GM12878 (cell line): ENCODE measurements around the gene PID1. TPM values are rescaled to one million over a fixed set of nuclear protein-coding genes. Genes with fewer than 3 reads are reported as not detected.

Experiments used
- ATAC-seq: fragments of 200-7000 bp; cut with Tn5 transposase; 3 replicates; pipeline ENCODE4 v1.9.1; 2020; ENCODE audit warnings: mild to moderate bottlenecking, moderate library complexity
- BruUV-seq: library from RNA; stranded (reverse); fragments of 400-500 nt; replicated peaks from 2 replicates; lab custom pipeline; 2021; lab: Mats Ljungman, UMichigan
- CTCF ChIA-PET: fragments of 300-600 bp; sonication (Branson Sonifier 250); formaldehyde crosslinking; extraction: SDS; loops from one replicate; lab custom pipeline; 2021; ENCODE audit warnings: inconsistent platforms; lab: Yijun Ruan, JAX
- POLR2A ChIA-PET: fragments of 350-600 bp; formaldehyde crosslinking; extraction: SDS; loops from one replicate; lab custom pipeline; 2021; ENCODE audit warnings: inconsistent platforms; lab: Charles Lee
- RAD21 ChIA-PET: fragments of 300-600 bp; sonication (Branson Sonifier 250); formaldehyde crosslinking; loops from one replicate; lab custom pipeline; 2023; ENCODE audit warnings: antibody characterized with exemption; ENCODE audit not compliant: unreplicated experiment; lab: Charles Lee
- SMC1A ChIA-PET: fragments of 300-600 bp; sonication (Branson Sonifier 250); formaldehyde crosslinking; loops from one replicate; lab custom pipeline; 2023; ENCODE audit not compliant: unreplicated experiment, uncharacterized antibody; lab: Charles Lee
- DNase-seq: peaks from one replicate; pipeline ENCODE4 v3.0.0-alpha.2; 2011; ENCODE audit warnings: low read depth, low spot score
- FAIRE-seq: peaks from 3 replicates; lab custom pipeline; 2011; peaks lifted over from hg19 to GRCh38; lab: Jason Lieb, UNC
- H2AFZ ChIP-seq: 2 replicates; pipeline ENCODE4 v1.6.0; 2011; ENCODE audit warnings: low read depth, low read length, control low read depth; ENCODE audit not compliant: control insufficient read depth
- H3K27ac ChIP-seq: 2 replicates; pipeline ENCODE4 v1.5.1; 2011; ENCODE audit warnings: control low read depth; ENCODE audit not compliant: control insufficient read depth, insufficient read depth
- H3K27me3 ChIP-seq, 2 experiments: replicated peaks in 1 of 2; 2 replicates each; pipeline versions ENCODE4 v1.6.0 to v1.6.1; 2011; ENCODE audit warnings: low read length in 1 of 2; ENCODE audit not compliant: control insufficient read depth in 2 of 2, insufficient read depth in 2 of 2
- H3K36me3 ChIP-seq, 2 experiments: 2 replicates each; pipeline ENCODE4 v1.5.1; 2011; ENCODE audit warnings: low read length in 1 of 2; ENCODE audit not compliant: control insufficient read depth in 2 of 2, insufficient read depth in 2 of 2
- H3K4me1 ChIP-seq: 2 replicates; pipeline ENCODE4 v1.6.1; 2011; ENCODE audit warnings: mild to moderate bottlenecking, low read length, moderate library complexity, mixed read lengths; ENCODE audit not compliant: control insufficient read depth, insufficient read depth
- H3K4me2 ChIP-seq: 2 replicates; pipeline ENCODE4 v1.6.0; 2011; ENCODE audit warnings: control low read depth; ENCODE audit not compliant: control insufficient read depth, insufficient read depth
- H3K4me3 ChIP-seq: fragments of 200-600 bp; sonication (generic); 2 replicates; pipeline ENCODE4 v1.5.1; 2016
- H3K79me2 ChIP-seq: 2 replicates; pipeline ENCODE4 v1.6.0; 2011; ENCODE audit warnings: low read length; ENCODE audit not compliant: control insufficient read depth, insufficient read depth
- H3K9ac ChIP-seq: 2 replicates; pipeline ENCODE4 v1.8.0; 2011; ENCODE audit warnings: low read length, control low read depth, mixed read lengths; ENCODE audit not compliant: control insufficient read depth, insufficient read depth
- H3K9me3 ChIP-seq: replicated peaks from 3 replicates; pipeline ENCODE4 v1.5.1; 2011; ENCODE audit warnings: mild to moderate bottlenecking, low read length; ENCODE audit not compliant: control insufficient read depth, insufficient read depth
- H4K20me1 ChIP-seq: 2 replicates; pipeline ENCODE4 v1.6.0; 2011; ENCODE audit not compliant: control insufficient read depth, insufficient read depth
- BCL11A ChIP-seq: IDR thresholded peaks from 2 replicates; pipeline ENCODE4 v1.6.1; 2011; ENCODE audit warnings: low read depth, low read length
- CBFB ChIP-seq: IDR thresholded peaks from 2 replicates; pipeline ENCODE4 v1.6.1; 2016; ENCODE audit warnings: antibody characterized with exemption, low read depth
- CEBPZ ChIP-seq: fragments of 150-350 bp; IDR thresholded peaks from 2 replicates; pipeline ENCODE4 v1.6.1; 2016; ENCODE audit warnings: low read depth, low read length
- CREB1 ChIP-seq: IDR thresholded peaks from 2 replicates; pipeline ENCODE4 v1.6.1; 2012; ENCODE audit warnings: low read depth, mild to moderate bottlenecking, inconsistent platforms
- EED ChIP-seq: sonication (generic); IDR thresholded peaks from 2 replicates; pipeline ENCODE4 v1.6.1; 2016; ENCODE audit warnings: antibody characterized with exemption, low read depth
- ESRRA ChIP-seq: IDR thresholded peaks from 2 replicates; pipeline ENCODE4 v1.6.1; 2012; ENCODE audit warnings: mild to moderate bottlenecking, low read length, improper control_type of control experiment
- IRF5 ChIP-seq: fragments of 450-650 bp; IDR thresholded peaks from 2 replicates; pipeline ENCODE4 v1.6.1; 2017; ENCODE audit warnings: borderline replicate concordance
- MEF2B ChIP-seq: fragments of 450-650 bp; IDR thresholded peaks from 2 replicates; pipeline ENCODE4 v1.6.1; 2018; ENCODE audit warnings: mild to moderate bottlenecking, moderate library complexity; ENCODE audit not compliant: partially characterized antibody, poor library complexity, severe bottlenecking
- MTA2 ChIP-seq: fragments of 450-650 bp; IDR thresholded peaks from 2 replicates; pipeline ENCODE4 v1.6.1; 2016; ENCODE audit warnings: low read depth, mild to moderate bottlenecking, moderate library complexity
- MYB ChIP-seq: fragments of 150-350 bp; IDR thresholded peaks from 2 replicates; pipeline ENCODE4 v1.6.1; 2014; ENCODE audit warnings: mild to moderate bottlenecking, low read depth, low read length, borderline replicate concordance
- RAD51 ChIP-seq: fragments of 450-650 bp; IDR thresholded peaks from 2 replicates; pipeline ENCODE4 v1.6.1; 2016; ENCODE audit warnings: moderate library complexity, mild to moderate bottlenecking, inconsistent platforms
- RELA ChIP-seq: fragments of 450-650 bp; IDR thresholded peaks from 2 replicates; pipeline ENCODE4 v1.8.0; 2014; ENCODE audit warnings: borderline replicate concordance; ENCODE audit not compliant: partially characterized antibody
- YBX1 ChIP-seq: fragments of 450-650 bp; IDR thresholded peaks from 2 replicates; pipeline ENCODE4 v1.6.1; 2016; ENCODE audit warnings: antibody characterized with exemption
- YY1 ChIP-seq: IDR thresholded peaks from 2 replicates; pipeline ENCODE4 v1.6.1; 2011; ENCODE audit warnings: low read depth, mild to moderate bottlenecking, low read length
- ZNF622 ChIP-seq: fragments of 450-650 bp; IDR thresholded peaks from 2 replicates; pipeline ENCODE4 v1.6.1; 2017; ENCODE audit warnings: mild to moderate bottlenecking, inconsistent platforms
- in situ Hi-C: fragments of 300-500 bp; cut with MboI; formaldehyde crosslinking; loops from 9 replicates; pipeline ENCODE4 v1.14.3; 2018; ENCODE audit warnings: mixed read lengths
- intact Hi-C: fragments of 100-400 bp; cut with micrococcal nuclease; formaldehyde crosslinking; loops from one replicate; pipeline ENCODE4 v1.14.2; 2022; ENCODE audit not compliant: unreplicated experiment
- polyA plus RNA-seq, 11 experiments: library from polyadenylated mRNA; depleted of rRNA in 4 of 11; unstranded in 6 of 11; stranded (reverse) in 5 of 11; fragments of >200 nt; fragmentation: Nextera tagmentation in 4 of 11; fragmentation: Illumina TruSeq in 1 of 11; extraction: Ambion mirVana in 4 of 11; extraction: Trizol in 1 of 11; gene quantifications; 1 replicate in 1 of 11; 2 replicates in 10 of 11; pipeline versions ENCODE4 v1.2.1 to v1.2.3, GENCODE V29; 2011 to 2016; ENCODE audit warnings: inconsistent platforms in 2 of 11, missing spikeins in 2 of 11, low read depth in 1 of 11
- total RNA-seq, 4 experiments: library from RNA; depleted of rRNA in 3 of 4; stranded (reverse); fragments of >200 nt in 3 of 4; fragmentation: Illumina TruSeq in 1 of 4; extraction: Trizol in 1 of 4; gene quantifications; 2 replicates each; pipeline versions ENCODE4 v1.2.1 to v1.2.3, GENCODE V29; 2013 to 2021
- TF ChIP-seq, protein P1 (sequence below): fragments of 450-650 bp; IDR thresholded peaks from 2 replicates; pipeline ENCODE4 v1.6.1; 2016; ENCODE audit warnings: mild to moderate bottlenecking, moderate library complexity, borderline replicate concordance

Gene PID1
- total and polyA plus RNA-seq, 10 of the 15 experiments (the other 5 are each of a cell fraction or from before 2014, with no cell fraction given), result not detected

- no TSS peak for BruUV-seq
- Histone ChIP-seq H3K9me3 (no peaks in the 10 kb centered on the region), H3K9ac (no peak overlapping the region), H3K27me3 (no peaks in the 10 kb centered on the region), H4K20me1 (no peaks in the 10 kb centered on the region), H3K4me3 (no peak overlapping the region), H3K4me2 (no peak overlapping the region), H3K27ac (no peak overlapping the region), H3K36me3 (no peaks in the 10 kb centered on the region), H3K4me1 (no peaks in the 10 kb centered on the region), H2AFZ (no peak overlapping the region), H3K79me2 (no peaks in the 10 kb centered on the region)
- ChIA-PET POLR2A (no interaction called here), SMC1A (no interaction called here), CTCF (interaction anchor here (1.0 kb wide), 1 partner anchor 21 kb away, joined by 3 read pairs; no protein-coding TSS in a partner anchor), RAD21 (no interaction called here)
- DNase-seq, result no peak
- intact Hi-C loops (no loop called here), in situ Hi-C loops (no loop called here)
- FAIRE-seq, result no peak
- ATAC-seq, result no peak
- TF ChIP-seq, protein P1, sequence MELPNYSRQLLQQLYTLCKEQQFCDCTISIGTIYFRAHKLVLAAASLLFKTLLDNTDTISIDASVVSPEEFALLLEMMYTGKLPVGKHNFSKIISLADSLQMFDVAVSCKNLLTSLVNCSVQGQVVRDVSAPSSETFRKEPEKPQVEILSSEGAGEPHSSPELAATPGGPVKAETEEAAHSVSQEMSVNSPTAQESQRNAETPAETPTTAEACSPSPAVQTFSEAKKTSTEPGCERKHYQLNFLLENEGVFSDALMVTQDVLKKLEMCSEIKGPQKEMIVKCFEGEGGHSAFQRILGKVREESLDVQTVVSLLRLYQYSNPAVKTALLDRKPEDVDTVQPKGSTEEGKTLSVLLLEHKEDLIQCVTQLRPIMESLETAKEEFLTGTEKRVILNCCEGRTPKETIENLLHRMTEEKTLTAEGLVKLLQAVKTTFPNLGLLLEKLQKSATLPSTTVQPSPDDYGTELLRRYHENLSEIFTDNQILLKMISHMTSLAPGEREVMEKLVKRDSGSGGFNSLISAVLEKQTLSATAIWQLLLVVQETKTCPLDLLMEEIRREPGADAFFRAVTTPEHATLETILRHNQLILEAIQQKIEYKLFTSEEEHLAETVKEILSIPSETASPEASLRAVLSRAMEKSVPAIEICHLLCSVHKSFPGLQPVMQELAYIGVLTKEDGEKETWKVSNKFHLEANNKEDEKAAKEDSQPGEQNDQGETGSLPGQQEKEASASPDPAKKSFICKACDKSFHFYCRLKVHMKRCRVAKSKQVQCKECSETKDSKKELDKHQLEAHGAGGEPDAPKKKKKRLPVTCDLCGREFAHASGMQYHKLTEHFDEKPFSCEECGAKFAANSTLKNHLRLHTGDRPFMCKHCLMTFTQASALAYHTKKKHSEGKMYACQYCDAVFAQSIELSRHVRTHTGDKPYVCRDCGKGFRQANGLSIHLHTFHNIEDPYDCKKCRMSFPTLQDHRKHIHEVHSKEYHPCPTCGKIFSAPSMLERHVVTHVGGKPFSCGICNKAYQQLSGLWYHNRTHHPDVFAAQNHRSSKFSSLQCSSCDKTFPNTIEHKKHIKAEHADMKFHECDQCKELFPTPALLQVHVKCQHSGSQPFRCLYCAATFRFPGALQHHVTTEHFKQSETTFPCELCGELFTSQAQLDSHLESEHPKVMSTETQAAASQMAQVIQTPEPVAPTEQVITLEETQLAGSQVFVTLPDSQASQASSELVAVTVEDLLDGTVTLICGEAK, result no peak
- TF ChIP-seq ZNF622, result no peak
- TF ChIP-seq IRF5, result no peak
- TF ChIP-seq BCL11A, result no peak
- no peak for TF ChIP-seq RELA
- no peak for TF ChIP-seq YY1
- no peak for TF ChIP-seq MEF2B
- no peak for TF ChIP-seq CREB1
- no peak for TF ChIP-seq EED
- no peak for TF ChIP-seq ESRRA
- TF ChIP-seq CEBPZ, result no peak
- TF ChIP-seq CBFB, result no peak
- TF ChIP-seq YBX1, result no peak
- no peak for TF ChIP-seq MTA2
- no peak for TF ChIP-seq MYB
- TF ChIP-seq RAD51, result no peak
Observed at GRCh38 chr2:229252996-229253395, 18.1 kb downstream of the PID1 start.
